Activated CD4-positive, CD25-positive, alpha-beta regulatory T cell (primary cell): ENCODE measurements around the gene PMM2.
"Not testable (repeated sequence)": the region's sequence is repeated elsewhere in the genome, so short reads cannot be mapped to it uniquely, and the experiment has no call there.

Source experiments
- DNase-seq, 4 experiments: peaks; one replicate each; lab custom pipeline; 2025; lab: John Stamatoyannopoulos, UW

PMM2 gene

GRCh38 chr16:8782673-8783072 lies 15.0 kb upstream of the PMM2 start:
- no peak for DNase-seq

- DNase-seq, result no peak
These were observed 12.2 kb upstream of the PMM2 start for GRCh38 chr16:8785408-8785807.

GRCh38 chr16:8786316-8786715 lies 11.3 kb upstream of the PMM2 start:
- not testable (repeated sequence) for DNase-seq

- no peak for DNase-seq
These were observed 9.0 kb upstream of the PMM2 start for GRCh38 chr16:8788578-8789172.

- DNase-seq, result no peak
These were observed 2.5 kb upstream of the PMM2 start for GRCh38 chr16:8795091-8795490.

- no peak for DNase-seq
These were observed 1.8 kb upstream of the PMM2 start for GRCh38 chr16:8795818-8796217.

GRCh38 chr16:8796469-8797363 lies 923 bp upstream of the PMM2 start:
- DNase-seq, result no peak

GRCh38 chr16:8798174-8798527 lies 512 bp downstream of the PMM2 start:
- DNase-seq, result no peak

- no peak for DNase-seq
These were observed 1.0 kb downstream of the PMM2 start for GRCh38 chr16:8798535-8799157.

GRCh38 chr16:8801701-8802100 lies 4.1 kb downstream of the PMM2 start:
- no peak for DNase-seq

- DNase-seq, result not testable (repeated sequence)
These were observed 6.1 kb downstream of the PMM2 start for GRCh38 chr16:8803733-8804132.

- DNase-seq, result no peak
These were observed 6.7 kb downstream of the PMM2 start for GRCh38 chr16:8804313-8804712.

- no peak for DNase-seq
These were observed 8.8 kb downstream of the PMM2 start for GRCh38 chr16:8806272-8806983.

- no peak for DNase-seq
These were observed 9.6 kb downstream of the PMM2 start for GRCh38 chr16:8807189-8807588.

- DNase-seq, result no peak
These were observed 10.4 kb downstream of the PMM2 start for GRCh38 chr16:8808009-8808408.

- DNase-seq, result no peak
These were observed 11.1 kb downstream of the PMM2 start for GRCh38 chr16:8808613-8809353.

- DNase-seq, result no peak
These were observed 14.7 kb downstream of the PMM2 start for GRCh38 chr16:8812162-8812843.

GRCh38 chr16:8814095-8814806 lies 16.6 kb downstream of the PMM2 start:
- no peak for DNase-seq

GRCh38 chr16:8816967-8817655 lies 19.5 kb downstream of the PMM2 start:
- no peak for DNase-seq
